ENCODE results near the gene RPL31.

RPL31 gene

GRCh38 chr2:101018934-101019333 is 16.8 kb downstream of the RPL31 start:
- H3K36me3 ChIP-seq (ENCODE audit: control insufficient read depth, insufficient read depth, low read length), result peaks cover 4% of the 10 kb centered on the region
- H3K9ac ChIP-seq (ENCODE audit: low read length), result no peak overlapping the region

GRCh38 chr2:101022221-101022620 is 20.1 kb downstream of the RPL31 start:
- no peak overlapping the region for H3K9ac ChIP-seq (ENCODE audit: low read length)
- H3K27me3 ChIP-seq (ENCODE audit: control insufficient read depth, insufficient read depth, low read length), result no peaks in the 10 kb centered on the region
- no peak overlapping the region for H3K4me3 ChIP-seq (ENCODE audit: low read length)
- H3K9me3 ChIP-seq (ENCODE audit: control insufficient read depth, low read length), result no peaks in the 10 kb centered on the region
- H3K36me3 ChIP-seq (ENCODE audit: control insufficient read depth, insufficient read depth, low read length), result peaks cover 4% of the 10 kb centered on the region
- no peaks in the 10 kb centered on the region for H3K4me1 ChIP-seq (ENCODE audit: control insufficient read depth, insufficient read depth, low read length)

More at GRCh38 chr2:101018934-101019333, 16.8 kb downstream of the RPL31 start:
- H3K9me3 ChIP-seq (ENCODE audit: control insufficient read depth, low read length), result no peaks in the 10 kb centered on the region
- no peaks in the 10 kb centered on the region for H3K27me3 ChIP-seq (ENCODE audit: control insufficient read depth, insufficient read depth, low read length)
- H3K4me3 ChIP-seq (ENCODE audit: low read length), result no peak overlapping the region
- H3K4me1 ChIP-seq (ENCODE audit: control insufficient read depth, insufficient read depth, low read length), result no peaks in the 10 kb centered on the region

- Histone ChIP-seq H3K9ac (ENCODE audit: low read length) (no peak overlapping the region), H3K36me3 (ENCODE audit: control insufficient read depth, insufficient read depth, low read length) (peaks cover 4% of the 10 kb centered on the region), H3K4me1 (ENCODE audit: control insufficient read depth, insufficient read depth, low read length) (no peaks in the 10 kb centered on the region), H3K27me3 (ENCODE audit: control insufficient read depth, insufficient read depth, low read length) (no peaks in the 10 kb centered on the region), H3K4me3 (ENCODE audit: low read length) (no peak overlapping the region), H3K9me3 (ENCODE audit: control insufficient read depth, low read length) (no peaks in the 10 kb centered on the region)
Observed at GRCh38 chr2:101023327-101024107, 21.4 kb downstream of the RPL31 start.

GRCh38 chr2:101025561-101025960 is 23.5 kb downstream of the RPL31 start:
- no peaks in the 10 kb centered on the region for H3K9me3 ChIP-seq (ENCODE audit: control insufficient read depth, low read length)
- peaks cover 4% of the 10 kb centered on the region for H3K36me3 ChIP-seq (ENCODE audit: control insufficient read depth, insufficient read depth, low read length)
- no peak overlapping the region for H3K4me3 ChIP-seq (ENCODE audit: low read length)
- H3K9ac ChIP-seq (ENCODE audit: low read length), result no peak overlapping the region
- H3K4me1 ChIP-seq (ENCODE audit: control insufficient read depth, insufficient read depth, low read length), result no peaks in the 10 kb centered on the region
- H3K27me3 ChIP-seq (ENCODE audit: control insufficient read depth, insufficient read depth, low read length), result no peaks in the 10 kb centered on the region

- Histone ChIP-seq H3K9ac (ENCODE audit: low read length) (no peak overlapping the region), H3K9me3 (ENCODE audit: control insufficient read depth, low read length) (no peaks in the 10 kb centered on the region), H3K36me3 (ENCODE audit: control insufficient read depth, insufficient read depth, low read length) (peaks cover 2% of the 10 kb centered on the region), H3K4me1 (ENCODE audit: control insufficient read depth, insufficient read depth, low read length) (no peaks in the 10 kb centered on the region), H3K27me3 (ENCODE audit: control insufficient read depth, insufficient read depth, low read length) (no peaks in the 10 kb centered on the region), H3K4me3 (ENCODE audit: low read length) (no peak overlapping the region)
Observed at GRCh38 chr2:101026253-101026701, 24.2 kb downstream of the RPL31 start.

GRCh38 chr2:101026923-101027469 is 24.9 kb downstream of the RPL31 start:
- no peak overlapping the region for H3K9ac ChIP-seq (ENCODE audit: low read length)
- no peaks in the 10 kb centered on the region for H3K4me1 ChIP-seq (ENCODE audit: control insufficient read depth, insufficient read depth, low read length)
- H3K36me3 ChIP-seq (ENCODE audit: control insufficient read depth, insufficient read depth, low read length), result no peaks in the 10 kb centered on the region
- no peaks in the 10 kb centered on the region for H3K27me3 ChIP-seq (ENCODE audit: control insufficient read depth, insufficient read depth, low read length)
- no peaks in the 10 kb centered on the region for H3K9me3 ChIP-seq (ENCODE audit: control insufficient read depth, low read length)
- no peak overlapping the region for H3K4me3 ChIP-seq (ENCODE audit: low read length)

- Histone ChIP-seq H3K9ac (ENCODE audit: low read length) (no peak overlapping the region), H3K4me3 (ENCODE audit: low read length) (no peak overlapping the region), H3K9me3 (ENCODE audit: control insufficient read depth, low read length) (no peaks in the 10 kb centered on the region), H3K36me3 (ENCODE audit: control insufficient read depth, insufficient read depth, low read length) (no peaks in the 10 kb centered on the region), H3K4me1 (ENCODE audit: control insufficient read depth, insufficient read depth, low read length) (no peaks in the 10 kb centered on the region), H3K27me3 (ENCODE audit: control insufficient read depth, insufficient read depth, low read length) (no peaks in the 10 kb centered on the region)
Observed at GRCh38 chr2:101027852-101028251, 25.8 kb downstream of the RPL31 start.

- Histone ChIP-seq H3K9ac (ENCODE audit: low read length) (no peak overlapping the region), H3K36me3 (ENCODE audit: control insufficient read depth, insufficient read depth, low read length) (no peaks in the 10 kb centered on the region), H3K4me1 (ENCODE audit: control insufficient read depth, insufficient read depth, low read length) (no peaks in the 10 kb centered on the region)
Observed at GRCh38 chr2:101030866-101031554, 28.9 kb downstream of the RPL31 start.

GRCh38 chr2:101032084-101032776 is 30.1 kb downstream of the RPL31 start:
- Histone ChIP-seq H3K36me3 (ENCODE audit: control insufficient read depth, insufficient read depth, low read length) (no peaks in the 10 kb centered on the region), H3K4me1 (ENCODE audit: control insufficient read depth, insufficient read depth, low read length) (no peaks in the 10 kb centered on the region), H3K9ac (ENCODE audit: low read length) (no peak overlapping the region)

More at GRCh38 chr2:101030866-101031554, 28.9 kb downstream of the RPL31 start:
- H3K9me3 ChIP-seq (ENCODE audit: control insufficient read depth, low read length), result no peaks in the 10 kb centered on the region
- no peak overlapping the region for H3K4me3 ChIP-seq (ENCODE audit: low read length)
- H3K27me3 ChIP-seq (ENCODE audit: control insufficient read depth, insufficient read depth, low read length), result no peaks in the 10 kb centered on the region

GRCh38 chr2:101036562-101036961 is 34.5 kb downstream of the RPL31 start:
- no peaks in the 10 kb centered on the region for H3K4me1 ChIP-seq (ENCODE audit: control insufficient read depth, insufficient read depth, low read length)
- no peak overlapping the region for H3K9ac ChIP-seq (ENCODE audit: low read length)
- H3K9me3 ChIP-seq (ENCODE audit: control insufficient read depth, low read length), result no peaks in the 10 kb centered on the region
- no peaks in the 10 kb centered on the region for H3K27me3 ChIP-seq (ENCODE audit: control insufficient read depth, insufficient read depth, low read length)
- no peaks in the 10 kb centered on the region for H3K36me3 ChIP-seq (ENCODE audit: control insufficient read depth, insufficient read depth, low read length)
- no peak overlapping the region for H3K4me3 ChIP-seq (ENCODE audit: low read length)

More at GRCh38 chr2:101032084-101032776, 30.1 kb downstream of the RPL31 start:
- H3K9me3 ChIP-seq (ENCODE audit: control insufficient read depth, low read length), result no peaks in the 10 kb centered on the region
- H3K27me3 ChIP-seq (ENCODE audit: control insufficient read depth, insufficient read depth, low read length), result no peaks in the 10 kb centered on the region
- H3K4me3 ChIP-seq (ENCODE audit: low read length), result no peak overlapping the region

- Histone ChIP-seq H3K9me3 (ENCODE audit: control insufficient read depth, low read length) (no peaks in the 10 kb centered on the region), H3K4me1 (ENCODE audit: control insufficient read depth, insufficient read depth, low read length) (no peaks in the 10 kb centered on the region), H3K36me3 (ENCODE audit: control insufficient read depth, insufficient read depth, low read length) (no peaks in the 10 kb centered on the region), H3K27me3 (ENCODE audit: control insufficient read depth, insufficient read depth, low read length) (no peaks in the 10 kb centered on the region), H3K9ac (ENCODE audit: low read length) (no peak overlapping the region), H3K4me3 (ENCODE audit: low read length) (no peak overlapping the region)
Observed at GRCh38 chr2:101037161-101037755, 35.2 kb downstream of the RPL31 start.
